GM23248 (cell line): Measurements from ENCODE around the gene COL17A1. TPM values are rescaled to one million over a fixed set of nuclear protein-coding genes. Genes with fewer than 3 reads are reported as not detected.

Source experiments
- DNase-seq: peaks from one replicate; pipeline ENCODE4 v3.0.0-alpha.2; 2015
- H2AFZ ChIP-seq: fragments of 200-600 bp; sonication (generic); 2 replicates; pipeline ENCODE4 v1.6.1; 2016; ENCODE audit warnings: antibody characterized with exemption
- H3F3A ChIP-seq: fragments of 200-600 bp; sonication (generic); 2 replicates; pipeline ENCODE4 v1.6.1; 2016; ENCODE audit warnings: mild to moderate bottlenecking, antibody characterized with exemption, mixed run types; ENCODE audit not compliant: insufficient read depth
- H3K27ac ChIP-seq: fragments of 200-600 bp; sonication (generic); 2 replicates; pipeline ENCODE4 v1.5.1; 2016; ENCODE audit warnings: mild to moderate bottlenecking
- H3K27me3 ChIP-seq: fragments of 200-600 bp; sonication (generic); replicated peaks from 2 replicates; pipeline ENCODE4 v1.6.1; 2016; ENCODE audit warnings: mild to moderate bottlenecking; ENCODE audit not compliant: insufficient read depth
- H3K36me3 ChIP-seq: fragments of 200-600 bp; sonication (generic); 2 replicates; pipeline ENCODE4 v1.6.1; 2016; ENCODE audit warnings: low read depth, mild to moderate bottlenecking
- H3K4me1 ChIP-seq: fragments of 200-600 bp; sonication (generic); 2 replicates; pipeline ENCODE4 v1.6.1; 2016; ENCODE audit warnings: mild to moderate bottlenecking; ENCODE audit not compliant: insufficient read depth
- H3K4me2 ChIP-seq: fragments of 200-600 bp; sonication (generic); one replicate; pipeline ENCODE4 v1.6.1; 2016; ENCODE audit warnings: mild to moderate bottlenecking; ENCODE audit not compliant: unreplicated experiment
- H3K4me3 ChIP-seq: fragments of 200-600 bp; sonication (generic); 2 replicates; pipeline ENCODE4 v1.5.1; 2016; ENCODE audit warnings: mild to moderate bottlenecking
- H3K79me2 ChIP-seq: fragments of 200-600 bp; sonication (generic); 2 replicates; pipeline ENCODE4 v1.6.1; 2016; ENCODE audit warnings: mild to moderate bottlenecking; ENCODE audit not compliant: insufficient read depth
- H3K9ac ChIP-seq: fragments of 200-600 bp; sonication (generic); 2 replicates; pipeline ENCODE4 v1.6.1; 2016; ENCODE audit warnings: mild to moderate bottlenecking
- H3K9me2 ChIP-seq: fragments of 200-600 bp; sonication (generic); 2 replicates; pipeline ENCODE4 v1.6.1; 2016; ENCODE audit warnings: mixed run types, mild to moderate bottlenecking, moderate library complexity; ENCODE audit not compliant: insufficient read depth
- H3K9me3 ChIP-seq: fragments of 200-600 bp; sonication (generic); one replicate; pipeline ENCODE4 v1.6.1; 2017; ENCODE audit warnings: low read depth
- H4K20me1 ChIP-seq: fragments of 200-600 bp; sonication (generic); 2 replicates; pipeline ENCODE4 v1.6.0; 2016; ENCODE audit not compliant: insufficient read depth
- EZH2 ChIP-seq: fragments of 200-600 bp; sonication (generic); IDR thresholded peaks from 2 replicates; pipeline ENCODE4 v1.6.1; 2018; ENCODE audit warnings: antibody characterized with exemption, mild to moderate bottlenecking; ENCODE audit not compliant: insufficient read depth, poor library complexity, severe bottlenecking
- EZH2phosphoT487 ChIP-seq: fragments of 200-600 bp; sonication (generic); IDR thresholded peaks from 2 replicates; pipeline ENCODE4 v1.6.1; 2018; ENCODE audit warnings: antibody characterized with exemption, moderate library complexity, mild to moderate bottlenecking, low read depth; ENCODE audit not compliant: insufficient read depth
- WGBS, 2 experiments: methylation state at CpG; one replicate each; pipeline ENCODE4 v1.1.6; 2015 to 2017; ENCODE audit warnings: low lambda C conversion rate in 2 of 2, low coverage in 1 of 2; ENCODE audit errors: missing lambda C conversion rate in 2 of 2; 5-methylcytosine and 5-hydroxymethylcytosine counted together
- in situ Hi-C: fragments of 300-500 bp; cut with MboI; formaldehyde crosslinking; loops from 2 replicates; pipeline ENCODE4 v1.15.0; 2020
- polyA plus RNA-seq: library from polyadenylated mRNA; unstranded; fragments of >200 nt; fragmentation: Nextera tagmentation; extraction: Ambion mirVana; gene quantifications from 2 replicates; pipeline ENCODE4 v1.2.1, GENCODE V29; 2016
- total RNA-seq: library from RNA; depleted of rRNA; stranded (reverse); fragments of >200 nt; shearing (Covaris generic); gene quantifications from 2 replicates; pipeline ENCODE4 v1.2.3, GENCODE V29; 2014

Gene COL17A1
- total and polyA plus RNA-seq, 2 experiments from 2014 or later = 0.51 TPM; not detected in 1

GRCh38 chr10:104049504-104050250, 36.0 kb downstream of the COL17A1 start:
- H3K4me2 ChIP-seq = peak overlapping the region; percentile 58
- TF ChIP-seq EZH2 (no peak), EZH2phosphoT487 (no peak)

GRCh38 chr10:104046651-104047050, 39.0 kb downstream of the COL17A1 start:
- H3K36me3 ChIP-seq = no peaks in the 10 kb centered on the region
- DNase-seq = no peak
- WGBS, 2 experiments = 90 to 98% methylated on average over 6 of the region's 6 CpGs
- no peak overlapping the region for H3K4me2 ChIP-seq
- H3K79me2 ChIP-seq = no peaks in the 10 kb centered on the region
- no peaks in the 10 kb centered on the region for H3K27me3 ChIP-seq
- no peak for TF ChIP-seq EZH2phosphoT487
- no peak for TF ChIP-seq EZH2
- no peak overlapping the region for H3K4me3 ChIP-seq
- in situ Hi-C loops = loop anchor here (5.0 to 10.0 kb wide), 2 partner anchors 158 to 301 kb away; no protein-coding TSS in a partner anchor
- H3K9ac ChIP-seq = no peak overlapping the region
- no peaks in the 10 kb centered on the region for H3K9me2 ChIP-seq
- H3K4me1 ChIP-seq = peaks cover 15% of the 10 kb centered on the region
- no peaks in the 10 kb centered on the region for H3F3A ChIP-seq
- H2AFZ ChIP-seq = no peak overlapping the region
- no peak overlapping the region for H3K27ac ChIP-seq
- H4K20me1 ChIP-seq = no peaks in the 10 kb centered on the region
- no peaks in the 10 kb centered on the region for H3K9me3 ChIP-seq

More at GRCh38 chr10:104049504-104050250, 36.0 kb downstream of the COL17A1 start:
- Histone ChIP-seq H3K79me2 (no peaks in the 10 kb centered on the region), H3K9me2 (no peaks in the 10 kb centered on the region), H3K9ac (peak overlapping the region; percentile 3; the same call in 1 of the 2 replicates), H3K27ac (no peak overlapping the region), H3K4me3 (no peak overlapping the region), H3F3A (peaks cover 1% of the 10 kb centered on the region), H3K9me3 (no peaks in the 10 kb centered on the region), H3K4me1 (peaks cover 28% of the 10 kb centered on the region), H3K27me3 (no peaks in the 10 kb centered on the region), H4K20me1 (no peaks in the 10 kb centered on the region), H3K36me3 (no peaks in the 10 kb centered on the region), H2AFZ (no peak overlapping the region)
- 43 to 51% methylated on average over 8 of the region's 8 CpGs for WGBS, 2 experiments
- peak; percentile 85 for DNase-seq
- in situ Hi-C loops = loop anchor here (5.0 to 10.0 kb wide), 2 partner anchors 155 to 298 kb away; no protein-coding TSS in a partner anchor

- Histone ChIP-seq H3K9me2 (no peaks in the 10 kb centered on the region), H2AFZ (no peak overlapping the region), H3K4me1 (peaks cover 15% of the 10 kb centered on the region), H3K27ac (no peak overlapping the region), H3K36me3 (no peaks in the 10 kb centered on the region), H3F3A (no peaks in the 10 kb centered on the region), H3K9ac (no peak overlapping the region), H3K27me3 (no peaks in the 10 kb centered on the region), H3K9me3 (no peaks in the 10 kb centered on the region), H3K79me2 (no peaks in the 10 kb centered on the region), H4K20me1 (no peaks in the 10 kb centered on the region), H3K4me2 (no peak overlapping the region), H3K4me3 (no peak overlapping the region)
- DNase-seq = peak; percentile 89
- TF ChIP-seq EZH2phosphoT487 = no peak
- no peak for TF ChIP-seq EZH2
- in situ Hi-C loops = loop anchor here (5.0 to 10.0 kb wide), 2 partner anchors 159 to 302 kb away; no protein-coding TSS in a partner anchor
- 64 to 68% methylated on average over 9 of the region's 9 CpGs for WGBS, 2 experiments
Measured at GRCh38 chr10:104045151-104046089, 40.3 kb downstream of the COL17A1 start.

- H3K9me3 ChIP-seq = no peaks in the 10 kb centered on the region
- TF ChIP-seq EZH2 (no peak), EZH2phosphoT487 (no peak)
- H3K9ac ChIP-seq = no peak overlapping the region
- no peaks in the 10 kb centered on the region for H3F3A ChIP-seq
- no peak overlapping the region for H3K27ac ChIP-seq
- H3K27me3 ChIP-seq = no peaks in the 10 kb centered on the region
- no peak overlapping the region for H3K4me3 ChIP-seq
- H3K4me2 ChIP-seq = no peak overlapping the region
- no peaks in the 10 kb centered on the region for H3K36me3 ChIP-seq
- no peak for DNase-seq
- no peaks in the 10 kb centered on the region; the same call in 1 of the 2 replicates for H3K4me1 ChIP-seq
- in situ Hi-C loops = loop anchor here (10.0 kb wide), 1 partner anchor 161 kb away; no protein-coding TSS in a partner anchor
- no peak overlapping the region for H2AFZ ChIP-seq
- WGBS, 2 experiments = 79 to 84% methylated on average over 4 of the region's 4 CpGs
- H3K79me2 ChIP-seq = no peaks in the 10 kb centered on the region
- H3K9me2 ChIP-seq = no peaks in the 10 kb centered on the region
- H4K20me1 ChIP-seq = no peaks in the 10 kb centered on the region
Measured at GRCh38 chr10:104043854-104044253, 41.8 kb downstream of the COL17A1 start.
